ENCODE data around the gene DISP2.

DISP2 gene

GRCh38 chr15:40344217-40344616 is 13.8 kb upstream of the DISP2 start:
- no peak for DNase-seq (ENCODE audit: low spot score)

GRCh38 chr15:40344631-40345120 is 13.3 kb upstream of the DISP2 start:
- peak; percentile 73 for DNase-seq (ENCODE audit: low spot score)

- DNase-seq (ENCODE audit: low spot score) = no peak
Measured at GRCh38 chr15:40345225-40345866, 12.7 kb upstream of the DISP2 start.

DNA sequence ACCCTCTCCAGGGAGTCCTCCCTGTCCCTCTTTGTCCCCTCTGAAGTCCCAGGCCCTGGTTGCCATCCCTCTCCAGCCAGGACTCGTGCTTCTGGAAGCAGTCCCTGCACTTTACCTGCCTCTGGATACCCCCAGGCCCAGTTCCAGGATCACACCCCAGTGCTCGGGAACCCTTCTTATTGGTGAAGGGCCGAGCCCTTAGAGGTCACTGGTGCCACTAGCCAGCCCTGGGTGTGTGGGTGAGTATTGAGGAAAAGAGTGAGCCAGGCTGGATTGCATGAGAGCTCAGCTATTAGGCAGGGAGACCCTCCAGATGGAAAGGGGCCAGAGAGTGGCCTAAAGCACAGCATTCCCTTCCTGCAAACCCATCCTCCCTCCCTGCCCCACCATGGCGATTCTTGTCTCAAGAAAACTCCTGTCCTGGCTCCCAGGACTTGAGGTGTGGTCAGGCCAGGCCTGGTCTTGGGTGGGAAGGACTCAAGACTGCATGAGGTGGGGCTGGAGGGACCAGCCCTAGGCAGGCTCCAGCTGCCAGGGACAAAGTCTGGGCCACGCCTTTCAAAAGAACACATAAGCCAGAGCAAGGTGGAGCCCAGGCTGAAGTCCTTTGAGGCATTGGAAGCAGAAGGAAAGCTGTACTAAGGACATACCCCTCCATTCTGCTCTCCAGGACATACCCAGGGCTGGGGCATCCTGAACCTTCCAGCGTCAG is 12.0 kb upstream of the DISP2 start:
- DNase-seq (ENCODE audit: low spot score) = no peak

DNA sequence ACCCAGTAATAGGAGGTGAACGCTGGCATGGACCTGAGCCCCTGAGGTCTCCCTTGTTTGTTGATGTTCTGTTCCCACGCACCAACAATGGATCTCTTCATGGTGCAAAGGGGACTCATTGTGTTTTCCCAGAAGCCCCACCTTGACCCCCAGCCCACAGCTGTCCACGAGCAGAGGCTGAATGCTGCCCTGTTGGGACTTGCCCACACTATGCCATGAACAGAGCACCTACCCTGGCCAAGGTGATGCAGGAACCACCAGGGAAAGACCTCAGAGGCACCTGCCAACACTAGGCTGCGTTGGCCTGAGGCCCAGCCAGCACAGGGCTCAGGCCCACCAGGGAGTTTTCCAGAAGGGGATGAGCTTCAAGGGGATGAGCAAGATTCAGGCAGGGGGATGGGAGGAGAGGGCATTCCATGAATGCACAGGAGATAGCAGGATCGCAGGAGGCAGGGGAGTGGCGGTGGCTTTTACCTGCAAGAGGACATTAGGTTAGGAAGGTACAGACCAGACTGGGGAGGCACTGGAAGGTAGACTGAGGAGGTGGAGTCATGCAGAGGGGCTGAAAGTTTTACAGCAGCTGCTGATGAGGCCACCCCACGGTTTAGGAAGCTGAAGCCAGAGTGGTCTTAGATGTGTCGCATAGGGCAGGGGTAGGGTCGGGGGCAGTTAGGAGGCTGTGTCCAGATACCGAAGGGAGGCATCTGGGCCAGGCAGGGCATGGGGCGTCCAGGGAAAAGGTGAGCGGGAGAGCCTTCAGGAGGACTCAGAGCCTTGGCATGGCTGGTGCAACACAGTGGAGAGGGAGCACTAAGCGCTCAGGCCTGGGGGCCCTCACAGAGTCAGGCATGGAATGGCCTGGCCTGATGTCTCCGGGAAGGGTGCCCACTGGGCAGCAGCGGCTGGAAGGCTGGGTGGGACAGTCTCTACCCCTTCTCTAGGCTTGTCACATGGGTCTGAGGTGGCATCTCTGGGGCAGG is 11.2 kb upstream of the DISP2 start:
- no peak for DNase-seq (ENCODE audit: low spot score)

DNA sequence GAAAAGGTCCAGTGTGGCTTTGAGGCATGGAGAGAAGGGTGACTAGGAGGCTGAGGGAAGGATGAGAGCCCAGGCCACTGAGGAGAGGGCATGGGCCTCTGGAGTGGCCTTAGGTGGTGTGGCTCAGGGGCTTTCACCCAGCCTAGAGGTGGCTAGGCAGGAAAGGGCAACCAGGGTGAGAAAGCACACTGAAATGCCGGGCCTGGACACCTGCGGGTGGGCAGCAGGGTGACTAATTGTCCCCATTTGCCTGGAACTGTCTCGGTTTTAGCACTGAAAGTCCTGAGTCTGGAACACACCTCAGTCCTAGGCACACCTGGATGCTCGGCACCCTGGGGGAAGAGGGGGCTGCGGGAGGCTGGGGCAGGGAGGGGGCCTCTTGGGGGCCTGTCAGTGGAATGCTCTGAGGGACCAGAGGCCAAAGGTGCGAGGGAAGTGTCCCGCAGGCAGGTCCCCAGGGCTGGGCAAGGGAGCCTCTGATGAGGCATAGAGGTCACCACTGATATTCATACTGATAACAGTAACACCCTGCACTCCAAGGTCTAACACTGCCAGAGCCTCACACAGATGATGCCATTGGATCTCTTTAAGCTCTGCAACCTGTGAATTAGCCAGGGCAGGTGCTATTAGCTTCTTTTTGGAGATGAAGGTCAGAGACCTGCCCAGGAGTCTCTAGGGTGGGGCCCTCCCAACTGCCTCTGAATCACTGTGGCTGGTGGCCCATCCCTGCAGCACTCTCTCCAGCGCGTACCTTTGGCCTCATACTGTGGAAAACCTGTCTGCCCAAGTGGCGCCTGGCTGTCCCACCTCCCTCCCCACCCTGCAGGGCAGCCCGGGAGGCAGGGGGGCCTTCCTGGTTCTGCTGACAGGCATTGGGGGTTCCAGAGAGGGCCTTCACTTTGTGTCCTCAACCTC is 10.2 kb upstream of the DISP2 start:
- DNase-seq (ENCODE audit: low spot score) = no peak

GRCh38 chr15:40348474-40348870 is 9.5 kb upstream of the DISP2 start:
- DNase-seq (ENCODE audit: low spot score) = no peak

- no peak for DNase-seq (ENCODE audit: low spot score)
Measured at GRCh38 chr15:40349163-40349562, 8.9 kb upstream of the DISP2 start.

GRCh38 chr15:40352281-40352901 is 5.6 kb upstream of the DISP2 start:
- DNase-seq (ENCODE audit: low spot score) = no peak

DNA sequence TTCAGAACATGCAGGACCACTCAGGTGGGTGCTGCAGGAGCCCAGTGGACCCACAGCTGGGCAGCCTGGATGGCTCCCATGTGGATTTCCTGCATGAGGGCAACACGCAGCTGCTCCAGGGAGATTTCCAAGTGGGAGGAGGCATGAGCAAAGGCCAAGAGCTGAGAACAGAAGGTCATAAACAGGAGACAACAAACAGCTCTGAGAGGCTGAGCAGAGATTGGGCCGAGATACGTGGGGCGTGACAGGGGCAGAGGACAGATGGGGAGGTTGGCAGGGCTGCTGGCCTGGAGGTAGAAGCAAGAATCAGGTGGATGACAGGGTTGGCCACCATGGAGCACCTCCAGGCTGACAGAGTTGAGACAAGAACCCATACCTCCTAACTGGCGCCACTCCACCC is 4.3 kb upstream of the DISP2 start:
- DNase-seq (ENCODE audit: low spot score) = no peak

GRCh38 chr15:40354408-40355171 is 3.4 kb upstream of the DISP2 start:
- no peak for DNase-seq (ENCODE audit: low spot score)

DNA sequence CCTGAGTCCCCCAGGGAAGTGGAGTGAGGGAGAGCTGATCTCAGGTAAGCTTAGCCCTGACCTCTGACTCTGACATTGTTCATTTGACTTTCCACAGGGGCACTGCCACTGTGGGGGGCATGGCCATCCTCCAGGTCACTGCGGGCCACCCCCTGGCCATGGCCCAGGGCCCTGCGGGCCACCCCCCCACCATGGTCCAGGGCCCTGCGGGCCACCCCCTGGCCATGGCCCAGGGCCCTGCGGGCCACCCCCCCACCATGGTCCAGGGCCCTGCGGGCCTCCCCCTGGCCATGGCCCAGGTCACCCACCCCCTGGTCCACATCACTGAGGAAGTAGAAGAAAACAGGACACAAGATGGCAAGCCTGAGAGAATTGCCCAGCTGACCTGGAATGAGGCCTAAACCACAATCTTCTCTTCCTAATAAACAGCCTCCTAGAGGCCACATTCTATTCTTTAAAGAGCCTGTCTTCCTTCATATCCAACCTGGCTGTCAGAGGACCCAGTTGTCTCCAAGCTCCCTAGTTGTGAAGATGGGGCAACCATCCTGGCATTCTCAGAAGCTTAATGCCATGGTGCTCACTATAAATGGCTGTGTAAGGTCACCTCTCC is 1.9 kb upstream of the DISP2 start:
- no peak for DNase-seq (ENCODE audit: low spot score)

- DNase-seq (ENCODE audit: low spot score) = no peak
Measured at GRCh38 chr15:40357246-40357645, 773 bp upstream of the DISP2 start.

DNA sequence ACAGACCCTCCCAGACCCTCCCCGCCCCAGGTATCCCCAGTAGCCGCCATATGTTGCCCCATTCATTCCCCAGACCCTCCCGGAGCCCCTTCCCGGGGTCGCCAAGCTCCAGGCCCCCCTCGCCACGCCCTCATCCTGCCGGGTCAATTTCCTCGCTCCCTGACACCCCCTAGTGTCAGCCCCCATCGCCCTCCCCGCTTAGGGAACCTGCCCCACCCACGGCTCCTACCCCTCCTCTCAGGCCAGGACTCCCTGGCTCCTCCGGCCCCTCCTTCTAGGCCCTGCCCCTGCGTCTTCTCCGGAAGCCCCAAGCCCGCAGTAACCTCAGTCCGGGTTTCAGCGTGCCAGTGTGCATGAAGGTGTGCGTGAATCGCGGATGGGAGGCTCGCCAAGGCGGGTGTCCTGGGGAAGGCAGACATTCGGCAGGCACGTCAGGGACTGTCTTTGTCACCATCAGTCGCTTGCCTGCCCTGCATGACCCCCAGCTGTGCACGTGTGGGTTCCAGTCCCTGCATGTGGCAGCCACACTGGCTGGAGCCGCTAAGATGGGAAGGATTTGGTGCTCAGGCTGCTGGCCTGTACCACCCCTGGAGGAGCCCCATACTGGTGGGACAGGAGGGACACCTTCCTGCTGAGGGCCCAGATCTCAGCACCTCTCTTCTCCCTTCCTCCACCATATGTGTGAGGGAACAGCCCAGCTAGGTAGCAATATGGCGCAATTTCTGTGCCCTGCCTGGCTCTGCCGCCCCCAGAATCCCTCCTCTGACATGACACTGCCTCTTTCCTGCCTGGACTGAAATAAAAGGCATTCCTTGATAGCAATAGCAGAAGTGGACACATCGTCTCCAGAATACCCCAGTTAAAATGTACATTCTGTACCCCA is 693 bp downstream of the DISP2 start:
- peak; percentile 11 for DNase-seq (ENCODE audit: low spot score)

GRCh38 chr15:40360015-40360414 is 2.0 kb downstream of the DISP2 start:
- no peak for DNase-seq (ENCODE audit: low spot score)

- DNase-seq (ENCODE audit: low spot score) = no peak
Measured at GRCh38 chr15:40361640-40362039, 3.6 kb downstream of the DISP2 start.

DNA sequence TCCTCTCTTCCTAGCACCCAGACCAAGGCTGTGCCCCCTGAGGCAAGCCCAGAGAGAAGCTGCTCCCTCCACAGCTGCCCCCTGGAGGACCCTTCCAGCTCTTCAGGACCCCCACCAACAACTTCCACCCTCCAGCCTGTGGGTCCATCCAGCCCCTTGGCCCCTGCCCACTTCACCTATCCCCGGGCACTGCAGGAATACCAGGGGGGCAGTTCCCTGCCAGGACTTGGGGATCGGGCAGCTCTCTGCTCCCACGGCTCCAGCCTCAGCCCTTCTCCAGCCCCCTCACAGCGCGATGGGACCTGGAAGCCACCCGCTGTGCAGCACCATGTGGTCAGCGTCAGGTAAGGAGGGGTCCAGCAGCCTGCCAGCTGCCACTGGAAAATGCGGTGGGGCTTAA is 5.6 kb downstream of the DISP2 start:
- DNase-seq (ENCODE audit: low spot score) = no peak

- DNase-seq (ENCODE audit: low spot score) = no peak
Measured at GRCh38 chr15:40364251-40364650, 6.2 kb downstream of the DISP2 start.

- DNase-seq (ENCODE audit: low spot score) = no peak
Measured at GRCh38 chr15:40365016-40365415, 7.0 kb downstream of the DISP2 start.

Data from CD4-positive, alpha-beta T cell treated with Interleukin-15 for 4 hours (primary cell).